HUES64 (cell line): ENCODE results near the gene RTEL1.

ENCODE experiments used
- H3K27ac ChIP-seq: 2 replicates; pipeline ENCODE4 v1.7.0; 2013; ENCODE audit warnings: low read depth, low read length, inconsistent platforms
- H3K27me3 ChIP-seq: 2 replicates; pipeline ENCODE4 v1.6.1; 2013; ENCODE audit warnings: mild to moderate bottlenecking, low read length; ENCODE audit not compliant: insufficient read depth
- H3K36me3 ChIP-seq: 2 replicates; pipeline ENCODE4 v1.6.1; 2013; ENCODE audit warnings: mild to moderate bottlenecking, low read length; ENCODE audit not compliant: insufficient read depth
- H3K4me1 ChIP-seq: 2 replicates; pipeline ENCODE4 v1.6.1; 2013; ENCODE audit warnings: mild to moderate bottlenecking, low read length, moderate library complexity; ENCODE audit not compliant: insufficient read depth
- H3K4me3 ChIP-seq: 2 replicates; pipeline ENCODE4 v1.5.1; 2013; ENCODE audit warnings: mild to moderate bottlenecking, low read length, moderate library complexity
- H3K9ac ChIP-seq: 2 replicates; pipeline ENCODE4 v1.6.1; 2013; ENCODE audit warnings: mild to moderate bottlenecking, low read depth, low read length
- H3K9me3 ChIP-seq: 2 replicates; pipeline ENCODE4 v1.6.1; 2013; ENCODE audit warnings: low read depth, low read length; ENCODE audit not compliant: insufficient read depth
- whole genome bisulfite sequencing: fragments of 150-250, 120-280 bp; methylation state at CpG from one replicate; pipeline ENCODE4 v1.1.7; 2013; ENCODE audit warnings: missing lambda C conversion rate; 5-methylcytosine and 5-hydroxymethylcytosine counted together

The RTEL1 gene

GRCh38 chr20:63741676-63742380, 83.7 kb downstream of the RTEL1 start:
- 93% methylated on average over 30 of the region's 30 CpGs for WGBS
- H3K36me3 ChIP-seq: peaks cover 21% of the 10 kb centered on the region
- H3K9me3 ChIP-seq: no peaks in the 10 kb centered on the region
- peaks cover 17% of the 10 kb centered on the region for H3K4me1 ChIP-seq
- H3K27ac ChIP-seq: peak overlapping the region; percentile 81; the same call in 1 of the 2 replicates
- peak overlapping the region; percentile 87; the same call in 1 of the 2 replicates for H3K4me3 ChIP-seq
- H3K9ac ChIP-seq: no peak overlapping the region
- peaks cover 12% of the 10 kb centered on the region for H3K27me3 ChIP-seq

GRCh38 chr20:63742381-63743024, 84.4 kb downstream of the RTEL1 start:
- no peak overlapping the region for H3K27ac ChIP-seq
- H3K9ac ChIP-seq: no peak overlapping the region
- peaks cover 21% of the 10 kb centered on the region for H3K36me3 ChIP-seq
- H3K27me3 ChIP-seq: peaks cover 8% of the 10 kb centered on the region
- H3K4me1 ChIP-seq: peaks cover 13% of the 10 kb centered on the region
- WGBS: 92% methylated on average over 37 of the region's 37 CpGs
- H3K9me3 ChIP-seq: no peaks in the 10 kb centered on the region
- no peak overlapping the region for H3K4me3 ChIP-seq

- Histone ChIP-seq H3K9ac (no peak overlapping the region), H3K27ac (no peak overlapping the region), H3K36me3 (peaks cover 21% of the 10 kb centered on the region), H3K9me3 (no peaks in the 10 kb centered on the region), H3K4me1 (peaks cover 10% of the 10 kb centered on the region), H3K4me3 (no peak overlapping the region), H3K27me3 (peaks cover 3% of the 10 kb centered on the region; the same call in 1 of the 2 replicates)
- WGBS: 94% methylated on average over 31 of the region's 31 CpGs
Measured at GRCh38 chr20:63743210-63743970, 85.3 kb downstream of the RTEL1 start.

GRCh38 chr20:63744158-63744557, 86.0 kb downstream of the RTEL1 start:
- Histone ChIP-seq H3K9me3 (no peaks in the 10 kb centered on the region), H3K4me1 (peaks cover 7% of the 10 kb centered on the region), H3K27me3 (no peaks in the 10 kb centered on the region), H3K27ac (no peak overlapping the region), H3K9ac (no peak overlapping the region), H3K4me3 (no peak overlapping the region), H3K36me3 (peaks cover 21% of the 10 kb centered on the region)
- WGBS: 90% methylated on average over 4 of the region's 4 CpGs

- H3K9me3 ChIP-seq: no peaks in the 10 kb centered on the region
- peaks cover 21% of the 10 kb centered on the region for H3K36me3 ChIP-seq
- H3K9ac ChIP-seq: no peak overlapping the region
- H3K27ac ChIP-seq: no peak overlapping the region; the same call in 1 of the 2 replicates
- H3K4me3 ChIP-seq: no peak overlapping the region
- H3K4me1 ChIP-seq: peaks cover 7% of the 10 kb centered on the region
- no peaks in the 10 kb centered on the region for H3K27me3 ChIP-seq
- WGBS: 92% methylated on average over 25 of the region's 25 CpGs
Measured at GRCh38 chr20:63744574-63745423, 86.7 kb downstream of the RTEL1 start.

GRCh38 chr20:63745424-63745805, 87.3 kb downstream of the RTEL1 start:
- peaks cover 7% of the 10 kb centered on the region for H3K4me1 ChIP-seq
- H3K36me3 ChIP-seq: peaks cover 21% of the 10 kb centered on the region
- 82% methylated on average over 15 of the region's 15 CpGs for WGBS
- H3K4me3 ChIP-seq: no peak overlapping the region
- H3K27me3 ChIP-seq: no peaks in the 10 kb centered on the region
- no peaks in the 10 kb centered on the region for H3K9me3 ChIP-seq
- H3K9ac ChIP-seq: no peak overlapping the region
- H3K27ac ChIP-seq: no peak overlapping the region
